ENCODE results near the gene UMAD1.

Gene UMAD1

GRCh38 chr7:7848246-7848645, 207.7 kb downstream of the UMAD1 start:
- TF ChIP-seq FOXP2 (optimal IDR thresholded peaks at IDR 0.05; ENCODE audit: borderline replicate concordance, extremely low read depth, extremely low read length, insufficient read depth) (no peak), POLR2AphosphoS5 (IDR thresholded peaks at IDR 0.05; ENCODE audit: low read depth, low read length) (no peak), TAF1 (IDR thresholded peaks at IDR 0.05; ENCODE audit: borderline replicate concordance, insufficient read depth, low read length) (no peak), SIN3A (IDR thresholded peaks at IDR 0.05; ENCODE audit: borderline replicate concordance, insufficient read depth, low read length) (no peak)
- TF ChIP-seq, protein P1, sequence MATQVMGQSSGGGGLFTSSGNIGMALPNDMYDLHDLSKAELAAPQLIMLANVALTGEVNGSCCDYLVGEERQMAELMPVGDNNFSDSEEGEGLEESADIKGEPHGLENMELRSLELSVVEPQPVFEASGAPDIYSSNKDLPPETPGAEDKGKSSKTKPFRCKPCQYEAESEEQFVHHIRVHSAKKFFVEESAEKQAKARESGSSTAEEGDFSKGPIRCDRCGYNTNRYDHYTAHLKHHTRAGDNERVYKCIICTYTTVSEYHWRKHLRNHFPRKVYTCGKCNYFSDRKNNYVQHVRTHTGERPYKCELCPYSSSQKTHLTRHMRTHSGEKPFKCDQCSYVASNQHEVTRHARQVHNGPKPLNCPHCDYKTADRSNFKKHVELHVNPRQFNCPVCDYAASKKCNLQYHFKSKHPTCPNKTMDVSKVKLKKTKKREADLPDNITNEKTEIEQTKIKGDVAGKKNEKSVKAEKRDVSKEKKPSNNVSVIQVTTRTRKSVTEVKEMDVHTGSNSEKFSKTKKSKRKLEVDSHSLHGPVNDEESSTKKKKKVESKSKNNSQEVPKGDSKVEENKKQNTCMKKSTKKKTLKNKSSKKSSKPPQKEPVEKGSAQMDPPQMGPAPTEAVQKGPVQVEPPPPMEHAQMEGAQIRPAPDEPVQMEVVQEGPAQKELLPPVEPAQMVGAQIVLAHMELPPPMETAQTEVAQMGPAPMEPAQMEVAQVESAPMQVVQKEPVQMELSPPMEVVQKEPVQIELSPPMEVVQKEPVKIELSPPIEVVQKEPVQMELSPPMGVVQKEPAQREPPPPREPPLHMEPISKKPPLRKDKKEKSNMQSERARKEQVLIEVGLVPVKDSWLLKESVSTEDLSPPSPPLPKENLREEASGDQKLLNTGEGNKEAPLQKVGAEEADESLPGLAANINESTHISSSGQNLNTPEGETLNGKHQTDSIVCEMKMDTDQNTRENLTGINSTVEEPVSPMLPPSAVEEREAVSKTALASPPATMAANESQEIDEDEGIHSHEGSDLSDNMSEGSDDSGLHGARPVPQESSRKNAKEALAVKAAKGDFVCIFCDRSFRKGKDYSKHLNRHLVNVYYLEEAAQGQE (IDR thresholded peaks at IDR 0.05; ENCODE audit: insufficient read depth in 1 of 2, low read depth in 2 of 2, low read length in 2 of 2), result no peak

DNA sequence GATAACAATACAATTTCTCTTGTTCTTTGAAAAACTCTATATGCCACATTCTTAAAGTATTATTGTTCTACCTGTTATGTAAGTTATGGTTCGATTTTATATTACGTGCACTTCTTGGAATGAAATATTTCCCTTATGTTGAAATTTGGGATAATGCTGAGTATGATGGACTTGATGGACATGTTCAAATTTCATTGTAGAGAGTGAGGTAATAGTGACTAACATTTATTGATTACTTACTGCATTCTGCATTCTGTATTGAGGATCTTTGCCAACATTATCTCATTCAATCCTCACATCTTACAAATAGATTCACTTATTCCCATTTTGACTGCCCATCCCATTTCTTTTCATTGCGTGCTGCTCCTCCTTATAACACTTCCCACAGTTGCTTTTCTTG, 208.3 kb downstream of the UMAD1 start:
- TF ChIP-seq FOXP2 (optimal IDR thresholded peaks at IDR 0.05; ENCODE audit: borderline replicate concordance, extremely low read depth, extremely low read length, insufficient read depth), result no peak
- no peak for TF ChIP-seq TAF1 (IDR thresholded peaks at IDR 0.05; ENCODE audit: borderline replicate concordance, insufficient read depth, low read length)
- no peak for TF ChIP-seq SIN3A (IDR thresholded peaks at IDR 0.05; ENCODE audit: borderline replicate concordance, insufficient read depth, low read length)

DNA sequence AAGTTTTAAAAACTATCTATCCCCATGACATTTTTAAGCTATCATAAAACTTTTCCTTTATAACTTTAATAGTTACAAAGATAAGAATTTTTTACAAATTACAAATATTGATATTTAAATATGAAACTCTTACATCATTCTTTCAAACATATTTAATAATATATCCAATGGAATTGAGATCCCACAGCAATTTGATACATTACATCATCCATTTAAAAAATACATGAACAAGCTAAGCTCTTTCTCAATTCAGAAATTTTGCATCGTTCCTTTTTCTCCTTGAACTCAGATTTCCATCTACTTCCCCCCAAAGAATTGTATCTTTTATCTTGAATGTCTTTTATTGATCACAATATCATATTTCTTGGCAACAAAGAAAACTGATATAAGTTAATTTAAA, 209.6 kb downstream of the UMAD1 start:
- no peak for TF ChIP-seq TAF1 (IDR thresholded peaks at IDR 0.05; ENCODE audit: borderline replicate concordance, insufficient read depth, low read length)
- TF ChIP-seq, protein P1 (IDR thresholded peaks at IDR 0.05; ENCODE audit: insufficient read depth in 1 of 2, low read depth in 2 of 2, low read length in 2 of 2), result no peak
- no peak for TF ChIP-seq FOXP2 (optimal IDR thresholded peaks at IDR 0.05; ENCODE audit: borderline replicate concordance, extremely low read depth, extremely low read length, insufficient read depth)
- TF ChIP-seq POLR2AphosphoS5 (IDR thresholded peaks at IDR 0.05; ENCODE audit: low read depth, low read length), result no peak
- TF ChIP-seq SIN3A (IDR thresholded peaks at IDR 0.05; ENCODE audit: borderline replicate concordance, insufficient read depth, low read length), result no peak

DNA sequence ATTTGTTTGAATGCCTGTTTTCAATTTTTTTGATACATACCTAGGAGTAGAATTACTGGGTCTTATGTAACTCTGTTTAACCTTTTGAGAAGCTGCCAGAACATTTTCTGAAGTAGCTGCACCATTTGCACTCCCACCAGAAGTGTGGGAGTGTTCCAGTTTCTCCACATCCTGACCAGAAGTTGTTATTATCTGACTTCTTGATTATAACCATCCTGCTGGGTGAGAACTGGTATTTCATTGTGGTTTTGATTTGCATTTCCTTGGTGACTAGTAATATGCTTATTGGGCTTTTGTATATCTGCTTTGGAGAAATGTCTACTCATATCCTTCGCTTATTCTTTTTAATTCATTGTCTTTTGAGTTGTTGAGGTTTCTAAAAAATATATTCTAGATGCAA, 210.8 kb downstream of the UMAD1 start:
- TF ChIP-seq FOXP2 (optimal IDR thresholded peaks at IDR 0.05; ENCODE audit: borderline replicate concordance, extremely low read depth, extremely low read length, insufficient read depth) (no peak), TAF1 (IDR thresholded peaks at IDR 0.05; ENCODE audit: borderline replicate concordance, insufficient read depth, low read length) (no peak), POLR2AphosphoS5 (IDR thresholded peaks at IDR 0.05; ENCODE audit: low read depth, low read length) (no peak), SIN3A (IDR thresholded peaks at IDR 0.05; ENCODE audit: borderline replicate concordance, insufficient read depth, low read length) (no peak)
- TF ChIP-seq, protein P1 (IDR thresholded peaks at IDR 0.05; ENCODE audit: insufficient read depth in 1 of 2, low read depth in 2 of 2, low read length in 2 of 2), result no peak

DNA sequence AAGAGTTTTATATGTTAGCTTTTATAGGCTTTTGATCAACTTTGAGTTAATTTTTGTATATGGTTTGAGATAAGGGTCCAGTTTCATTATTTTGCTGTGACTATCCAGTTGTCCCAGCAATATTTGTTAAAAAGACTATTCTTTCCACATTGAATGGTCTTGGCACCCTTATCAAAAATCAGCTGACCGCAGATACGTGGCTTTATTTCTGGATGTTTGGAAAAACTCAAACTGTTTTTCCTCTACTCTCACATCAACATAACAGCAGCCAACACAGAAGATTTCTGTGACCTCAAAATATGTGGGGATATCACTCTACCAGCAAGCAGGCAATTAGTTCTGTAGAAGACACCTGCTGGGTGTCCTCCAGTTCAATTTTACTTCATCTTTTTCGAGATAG, 211.4 kb downstream of the UMAD1 start:
- TF ChIP-seq SIN3A (IDR thresholded peaks at IDR 0.05; ENCODE audit: borderline replicate concordance, insufficient read depth, low read length), result no peak
- TF ChIP-seq, protein P1 (IDR thresholded peaks at IDR 0.05; ENCODE audit: insufficient read depth in 1 of 2, low read depth in 2 of 2, low read length in 2 of 2), result no peak
